Uterus (tissue), 2 donors: ENCODE measurements around the gene CSE1L.

ENCODE experiments used
- POLR2A ChIP-seq, 2 donors: fragments of 450-650 bp; IDR thresholded peaks; one replicate each; pipeline ENCODE4 v1.6.1; 2016; ENCODE audit warnings: antibody characterized with exemption in 2 of 2, mild to moderate bottlenecking in 1 of 2, moderate library complexity in 1 of 2
- TF ChIP-seq, protein P1 (sequence below), 4 experiments: fragments of 200-600 bp in 2 of 4; fragments of 450-650 bp in 2 of 4; sonication (generic) in 2 of 4; IDR thresholded peaks; one replicate each; pipeline ENCODE4 v1.5.1; 2016 to 2019; ENCODE audit warnings: antibody characterized with exemption in 4 of 4, mild to moderate bottlenecking in 2 of 4, moderate library complexity in 1 of 4

DNA sequence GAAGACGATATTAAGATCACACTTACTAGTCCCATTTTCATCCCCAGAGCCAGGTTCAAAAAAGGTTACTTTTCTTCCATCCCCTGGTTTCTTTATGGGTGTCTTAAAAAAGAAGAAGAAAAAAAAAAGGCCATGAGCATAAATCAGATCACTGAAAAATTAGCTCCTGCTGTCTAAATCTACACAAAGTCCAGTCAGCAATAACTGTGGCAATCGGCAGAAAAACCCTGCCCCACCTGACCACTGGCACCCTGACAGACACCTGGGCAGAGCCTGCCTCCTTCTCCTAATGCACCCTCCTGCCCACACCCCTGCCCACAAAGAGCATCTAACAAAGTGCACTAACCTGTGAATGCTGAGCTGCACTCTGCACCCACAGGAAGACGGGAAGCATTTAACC lies 72.2 kb downstream of the CSE1L start:
- TF ChIP-seq, protein P1, sequence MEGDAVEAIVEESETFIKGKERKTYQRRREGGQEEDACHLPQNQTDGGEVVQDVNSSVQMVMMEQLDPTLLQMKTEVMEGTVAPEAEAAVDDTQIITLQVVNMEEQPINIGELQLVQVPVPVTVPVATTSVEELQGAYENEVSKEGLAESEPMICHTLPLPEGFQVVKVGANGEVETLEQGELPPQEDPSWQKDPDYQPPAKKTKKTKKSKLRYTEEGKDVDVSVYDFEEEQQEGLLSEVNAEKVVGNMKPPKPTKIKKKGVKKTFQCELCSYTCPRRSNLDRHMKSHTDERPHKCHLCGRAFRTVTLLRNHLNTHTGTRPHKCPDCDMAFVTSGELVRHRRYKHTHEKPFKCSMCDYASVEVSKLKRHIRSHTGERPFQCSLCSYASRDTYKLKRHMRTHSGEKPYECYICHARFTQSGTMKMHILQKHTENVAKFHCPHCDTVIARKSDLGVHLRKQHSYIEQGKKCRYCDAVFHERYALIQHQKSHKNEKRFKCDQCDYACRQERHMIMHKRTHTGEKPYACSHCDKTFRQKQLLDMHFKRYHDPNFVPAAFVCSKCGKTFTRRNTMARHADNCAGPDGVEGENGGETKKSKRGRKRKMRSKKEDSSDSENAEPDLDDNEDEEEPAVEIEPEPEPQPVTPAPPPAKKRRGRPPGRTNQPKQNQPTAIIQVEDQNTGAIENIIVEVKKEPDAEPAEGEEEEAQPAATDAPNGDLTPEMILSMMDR (IDR thresholded peaks at IDR 0.05): no peak
- TF ChIP-seq POLR2A (IDR thresholded peaks at IDR 0.05): no peak
